Stomach (tissue), 9 donors: ENCODE measurements around the gene MMP3. TPM values are rescaled to one million over a fixed set of nuclear protein-coding genes. Genes with fewer than 3 reads are reported as not detected.

Experiments
- DNase-seq, 2 donors: peaks; one replicate each; pipeline versions ENCODE4 v3.0.0 to v3.0.0-alpha.2; 2013 to 2019
- H3K27ac ChIP-seq, 5 donors: fragments of 200-600 bp in 4 of 5; sonication (generic) in 4 of 5; one replicate each; pipeline ENCODE4 v1.5.1; 2013 to 2019; ENCODE audit warnings: mild to moderate bottlenecking in 1 of 5, moderate library complexity in 1 of 5
- H3K27me3 ChIP-seq, 3 donors: fragments of 200-600 bp; sonication (generic); one replicate each; pipeline ENCODE4 v1.5.1; 2017 to 2019; ENCODE audit warnings: mixed run types in 1 of 3
- H3K36me3 ChIP-seq, 4 donors: fragments of 200-600 bp; sonication (generic); 1 replicate in 3 of 4; 2 replicates in 1 of 4; pipeline ENCODE4 v1.5.1; 2016 to 2019
- H3K4me1 ChIP-seq, 4 donors: fragments of 200-600 bp; sonication (generic); one replicate each; pipeline ENCODE4 v1.5.1; 2016 to 2019
- H3K4me3 ChIP-seq, 4 donors: fragments of 200-600 bp; sonication (generic) in 3 of 4; one replicate each; pipeline ENCODE4 v1.5.1; 2016 to 2019; ENCODE audit warnings: mild to moderate bottlenecking in 1 of 4
- H3K9me3 ChIP-seq, 4 donors: fragments of 200-600 bp; sonication (generic); one replicate each; pipeline ENCODE4 v1.5.1; 2016 to 2019
- EP300 ChIP-seq: sonication (generic); formaldehyde crosslinking; IDR thresholded peaks from one replicate; pipeline ENCODE4 v1.6.1; 2017; ENCODE audit warnings: antibody characterized with exemption
- POLR2A ChIP-seq, 4 donors: fragments of 450-650 bp; IDR thresholded peaks; one replicate each; pipeline ENCODE4 v1.6.1; 2016; ENCODE audit warnings: antibody characterized with exemption in 4 of 4, control low read depth in 2 of 4, mild to moderate bottlenecking in 1 of 4, moderate library complexity in 1 of 4
- POLR2AphosphoS5 ChIP-seq, 3 donors: sonication (generic); formaldehyde crosslinking; IDR thresholded peaks; one replicate each; pipeline ENCODE4 v1.6.1; 2016; ENCODE audit warnings: antibody characterized with exemption in 3 of 3
- WGBS, 5 donors: extraction: QIAGEN DNeasy Blood & Tissue Kit in 3 of 5; methylation state at CpG; one replicate each; pipeline versions ENCODE4 v1.1.5 to v1.1.7; 2013 to 2018; 5-methylcytosine and 5-hydroxymethylcytosine counted together
- intact Hi-C: fragments of 100-400 bp; cut with DNase I; formaldehyde crosslinking; loops from one replicate; pipeline ENCODE4 v1.15.1; 2023; ENCODE audit warnings: low total_unique reads
- polyA plus RNA-seq, 3 donors: library from polyadenylated mRNA; stranded (reverse); fragments of 200-250 nt; gene quantifications; one replicate each; pipeline ENCODE4 v1.2.3, GENCODE V29; 2013
- total RNA-seq, 5 donors: library from RNA; depleted of rRNA; stranded (reverse); fragments of >200 nt; gene quantifications; one replicate each; pipeline versions ENCODE4 v1.1.0 to v1.2.3, GENCODE V29; 2014 to 2016
- TF ChIP-seq, protein P1 (sequence below), 7 experiments: fragments of 450-650 bp in 4 of 7; fragments of 200-600 bp in 3 of 7; sonication (generic) in 3 of 7; IDR thresholded peaks; one replicate each; pipeline ENCODE4 v1.5.1; 2016 to 2019; ENCODE audit warnings: antibody characterized with exemption in 7 of 7, control low read depth in 2 of 7, mild to moderate bottlenecking in 1 of 7
- donor health status: healthy with polysubstance abuse.
- donor health status: Bipolar disorder and iron deficiency.
- donor health status: healthy.

The MMP3 gene
- total and polyA plus RNA-seq, 8 donors: 0.45 to 37.5 (median 1.7) TPM; not detected in 1

DNA sequence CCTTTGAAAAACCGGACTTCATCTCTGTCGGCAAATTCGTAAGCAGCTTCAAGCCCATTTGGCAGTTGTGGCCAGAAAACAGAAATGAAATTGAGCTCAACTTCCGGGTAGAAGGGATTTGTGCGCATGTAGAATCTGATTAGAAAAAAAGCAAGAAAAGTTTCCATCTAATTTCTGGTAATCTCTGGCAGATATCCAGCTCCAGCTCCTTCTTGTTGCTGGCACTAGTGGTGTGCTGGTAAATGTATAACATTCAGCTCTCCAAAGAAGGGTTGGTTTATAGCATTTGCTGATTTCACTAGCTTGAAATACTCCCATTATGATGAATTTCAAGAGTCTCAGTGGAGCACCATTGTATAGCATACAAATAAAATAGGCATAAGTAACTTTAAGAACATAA, 50.8 kb downstream of the MMP3 start:
- Histone ChIP-seq H3K4me3 (peak overlapping the region; percentile 14 to 36 (median 30)), H3K4me1 (peaks cover 9 to 27% (median 12%) of the 10 kb centered on the region in 4 donors), H3K36me3 (no peaks in the 10 kb centered on the region), H3K27me3 (no peaks in the 10 kb centered on the region), H3K9me3 (no peaks in the 10 kb centered on the region), H3K27ac (peak overlapping the region in 4 of 5 donors; percentile 57 to 69 (median 64))
- WGBS, 5 donors: 27 to 53% (median 40%) methylated on average over 5 of the region's 5 CpGs
- intact Hi-C loops: no loop called here
- DNase-seq: peak in 1 of 2 donors; percentile 26
- TF ChIP-seq POLR2A (IDR thresholded peaks at IDR 0.05) (no peak), EP300 (no peak), POLR2AphosphoS5 (IDR thresholded peaks at IDR 0.05) (peak in 1 of 3 donors; percentile 46)
- TF ChIP-seq, protein P1, sequence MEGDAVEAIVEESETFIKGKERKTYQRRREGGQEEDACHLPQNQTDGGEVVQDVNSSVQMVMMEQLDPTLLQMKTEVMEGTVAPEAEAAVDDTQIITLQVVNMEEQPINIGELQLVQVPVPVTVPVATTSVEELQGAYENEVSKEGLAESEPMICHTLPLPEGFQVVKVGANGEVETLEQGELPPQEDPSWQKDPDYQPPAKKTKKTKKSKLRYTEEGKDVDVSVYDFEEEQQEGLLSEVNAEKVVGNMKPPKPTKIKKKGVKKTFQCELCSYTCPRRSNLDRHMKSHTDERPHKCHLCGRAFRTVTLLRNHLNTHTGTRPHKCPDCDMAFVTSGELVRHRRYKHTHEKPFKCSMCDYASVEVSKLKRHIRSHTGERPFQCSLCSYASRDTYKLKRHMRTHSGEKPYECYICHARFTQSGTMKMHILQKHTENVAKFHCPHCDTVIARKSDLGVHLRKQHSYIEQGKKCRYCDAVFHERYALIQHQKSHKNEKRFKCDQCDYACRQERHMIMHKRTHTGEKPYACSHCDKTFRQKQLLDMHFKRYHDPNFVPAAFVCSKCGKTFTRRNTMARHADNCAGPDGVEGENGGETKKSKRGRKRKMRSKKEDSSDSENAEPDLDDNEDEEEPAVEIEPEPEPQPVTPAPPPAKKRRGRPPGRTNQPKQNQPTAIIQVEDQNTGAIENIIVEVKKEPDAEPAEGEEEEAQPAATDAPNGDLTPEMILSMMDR (IDR thresholded peaks at IDR 0.05): no peak

GRCh38 chr11:102791271-102792036, 52.0 kb downstream of the MMP3 start:
- no peaks in the 10 kb centered on the region for H3K9me3 ChIP-seq
- peak overlapping the region; percentile 14 to 36 (median 30) for H3K4me3 ChIP-seq
- peaks cover 9 to 26% (median 12%) of the 10 kb centered on the region in 4 donors for H3K4me1 ChIP-seq
- no peaks in the 10 kb centered on the region for H3K27me3 ChIP-seq
- H3K27ac ChIP-seq: peak overlapping the region in 3 of 5 donors; percentile 57 to 68 (median 60)
- TF ChIP-seq POLR2AphosphoS5 (IDR thresholded peaks at IDR 0.05) (no peak), POLR2A (IDR thresholded peaks at IDR 0.05) (no peak), EP300 (no peak)
- TF ChIP-seq, protein P1 (IDR thresholded peaks at IDR 0.05): no peak
- H3K36me3 ChIP-seq: no peaks in the 10 kb centered on the region
- no peak for DNase-seq
- intact Hi-C loops: no loop called here
- 47 to 72% (median 52%) methylated on average over 4 of the region's 4 CpGs for WGBS, 5 donors

GRCh38 chr11:102788334-102788995, 54.9 kb downstream of the MMP3 start:
- TF ChIP-seq EP300: no peak
- no peak overlapping the region for H3K27ac ChIP-seq
- no peak for DNase-seq
- no peak overlapping the region for H3K4me3 ChIP-seq
- intact Hi-C loops: no loop called here
- H3K36me3 ChIP-seq: no peaks in the 10 kb centered on the region
- no peaks in the 10 kb centered on the region for H3K9me3 ChIP-seq
- peaks cover 0 to 13% (median 6%) of the 10 kb centered on the region in 4 donors for H3K4me1 ChIP-seq
- no peaks in the 10 kb centered on the region for H3K27me3 ChIP-seq
- WGBS, 5 donors: 48 to 68% (median 52%) methylated on average over 8 of the region's 8 CpGs

Other genes starting within 250 kb of the MMP3 start
- not detected for gene MMP20, start 218.3 kb downstream of the MMP3 start, total RNA-seq
- not detected for gene MMP20, start 218.3 kb downstream of the MMP3 start, polyA plus RNA-seq
- not detected for gene MMP27, start 137.8 kb downstream of the MMP3 start, total RNA-seq
- not detected for gene MMP27, start 137.8 kb downstream of the MMP3 start, polyA plus RNA-seq
- 1 to 10 TPM in 1 of 5 donors, not detected in 4; 1.8 TPM for gene MMP8, start 118.7 kb downstream of the MMP3 start, total RNA-seq
- under 1 TPM in 2 of 3 donors, not detected in 1; 0.20 to 0.50 TPM for gene MMP8, start 118.7 kb downstream of the MMP3 start, polyA plus RNA-seq
- 1 to 10 TPM in 1 of 5 donors, under 1 TPM in 1, not detected in 3; 0.92 to 4.2 TPM for gene MMP10, start 63.0 kb downstream of the MMP3 start, total RNA-seq
- gene MMP10, start 63.0 kb downstream of the MMP3 start, polyA plus RNA-seq: 1 to 10 TPM in 1 of 3 donors, under 1 TPM in 2; 0.10 to 8.8 (median 0.46) TPM
- 10 to 100 TPM in 1 of 5 donors, 1 to 10 TPM in 1, under 1 TPM in 1, not detected in 2; 0.89 to 13.4 (median 3.8) TPM for gene MMP1, start 45.4 kb downstream of the MMP3 start, total RNA-seq
- gene MMP1, start 45.4 kb downstream of the MMP3 start, polyA plus RNA-seq: 100 to 1,000 TPM in 1 of 3 donors, 10 to 100 TPM in 1, 1 to 10 TPM in 1; 3.0 to 127 (median 11.2) TPM
- not detected for gene MMP12, start 31.4 kb upstream of the MMP3 start, total RNA-seq
- gene MMP12, start 31.4 kb upstream of the MMP3 start, polyA plus RNA-seq: 1 to 10 TPM in 2 of 3 donors, under 1 TPM in 1; 0.46 to 2.4 (median 1.4) TPM
- not detected for gene MMP13, start 112.1 kb upstream of the MMP3 start, total RNA-seq
- under 1 TPM in 1 of 3 donors, not detected in 2; 0.25 TPM for gene MMP13, start 112.1 kb upstream of the MMP3 start, polyA plus RNA-seq
- 10 to 100 TPM; 27.2 to 75.3 (median 37.1) TPM for gene DCUN1D5, start 248.6 kb upstream of the MMP3 start, total RNA-seq
- gene DCUN1D5, start 248.6 kb upstream of the MMP3 start, polyA plus RNA-seq: 10 to 100 TPM; 13.2 to 22.7 (median 22.3) TPM